ENCODE measurements around the gene LEMD2. TPM values are rescaled to one million over a fixed set of nuclear protein-coding genes. Genes with fewer than 3 reads are reported as not detected.

LEMD2 gene
- total RNA-seq, 1 donor: 47.4 TPM

DNA sequence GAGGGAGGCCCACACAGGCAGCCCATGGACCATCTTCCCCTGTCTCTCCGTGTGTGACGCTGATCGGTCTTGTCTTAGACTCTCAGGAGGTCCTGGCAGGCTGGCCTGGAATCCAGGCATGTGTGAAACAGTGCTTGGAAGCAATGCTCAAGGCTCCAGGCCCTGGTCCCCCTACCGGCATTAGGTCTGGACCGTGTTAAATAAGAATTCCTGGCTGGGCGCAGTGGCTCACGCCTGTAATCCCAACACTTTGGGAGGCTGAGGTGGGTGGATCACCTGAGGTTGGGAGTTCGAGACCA is 55.3 kb downstream of the LEMD2 start:
- Histone ChIP-seq H3K27ac (ENCODE audit: low read depth, low read length) (no peak overlapping the region), H2AFZ (ENCODE audit: low read length) (no peak overlapping the region), H3K27me3 (ENCODE audit: insufficient read depth, low read length) (no peaks in the 10 kb centered on the region), H3K36me3 (ENCODE audit: insufficient read depth, low read length) (no peaks in the 10 kb centered on the region), H3K79me2 (ENCODE audit: insufficient read depth, low read length) (no peaks in the 10 kb centered on the region), H3K4me3 (ENCODE audit: insufficient read depth, low read length) (no peak overlapping the region), H3K9me3 (ENCODE audit: low read depth, low read length) (no peaks in the 10 kb centered on the region), H3K4me2 (ENCODE audit: insufficient read depth, low read length) (no peak overlapping the region), H3K4me1 (ENCODE audit: insufficient read depth, low read length) (no peaks in the 10 kb centered on the region), H4K20me1 (ENCODE audit: insufficient read depth, low read length) (no peaks in the 10 kb centered on the region)
- TF ChIP-seq, protein P1, sequence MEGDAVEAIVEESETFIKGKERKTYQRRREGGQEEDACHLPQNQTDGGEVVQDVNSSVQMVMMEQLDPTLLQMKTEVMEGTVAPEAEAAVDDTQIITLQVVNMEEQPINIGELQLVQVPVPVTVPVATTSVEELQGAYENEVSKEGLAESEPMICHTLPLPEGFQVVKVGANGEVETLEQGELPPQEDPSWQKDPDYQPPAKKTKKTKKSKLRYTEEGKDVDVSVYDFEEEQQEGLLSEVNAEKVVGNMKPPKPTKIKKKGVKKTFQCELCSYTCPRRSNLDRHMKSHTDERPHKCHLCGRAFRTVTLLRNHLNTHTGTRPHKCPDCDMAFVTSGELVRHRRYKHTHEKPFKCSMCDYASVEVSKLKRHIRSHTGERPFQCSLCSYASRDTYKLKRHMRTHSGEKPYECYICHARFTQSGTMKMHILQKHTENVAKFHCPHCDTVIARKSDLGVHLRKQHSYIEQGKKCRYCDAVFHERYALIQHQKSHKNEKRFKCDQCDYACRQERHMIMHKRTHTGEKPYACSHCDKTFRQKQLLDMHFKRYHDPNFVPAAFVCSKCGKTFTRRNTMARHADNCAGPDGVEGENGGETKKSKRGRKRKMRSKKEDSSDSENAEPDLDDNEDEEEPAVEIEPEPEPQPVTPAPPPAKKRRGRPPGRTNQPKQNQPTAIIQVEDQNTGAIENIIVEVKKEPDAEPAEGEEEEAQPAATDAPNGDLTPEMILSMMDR (IDR thresholded peaks at IDR 0.05; ENCODE audit: extremely low read depth, low read depth, low read length): no peak
- DNase-seq (ENCODE audit: insufficient read length, low spot score, missing footprints): no peak

DNA sequence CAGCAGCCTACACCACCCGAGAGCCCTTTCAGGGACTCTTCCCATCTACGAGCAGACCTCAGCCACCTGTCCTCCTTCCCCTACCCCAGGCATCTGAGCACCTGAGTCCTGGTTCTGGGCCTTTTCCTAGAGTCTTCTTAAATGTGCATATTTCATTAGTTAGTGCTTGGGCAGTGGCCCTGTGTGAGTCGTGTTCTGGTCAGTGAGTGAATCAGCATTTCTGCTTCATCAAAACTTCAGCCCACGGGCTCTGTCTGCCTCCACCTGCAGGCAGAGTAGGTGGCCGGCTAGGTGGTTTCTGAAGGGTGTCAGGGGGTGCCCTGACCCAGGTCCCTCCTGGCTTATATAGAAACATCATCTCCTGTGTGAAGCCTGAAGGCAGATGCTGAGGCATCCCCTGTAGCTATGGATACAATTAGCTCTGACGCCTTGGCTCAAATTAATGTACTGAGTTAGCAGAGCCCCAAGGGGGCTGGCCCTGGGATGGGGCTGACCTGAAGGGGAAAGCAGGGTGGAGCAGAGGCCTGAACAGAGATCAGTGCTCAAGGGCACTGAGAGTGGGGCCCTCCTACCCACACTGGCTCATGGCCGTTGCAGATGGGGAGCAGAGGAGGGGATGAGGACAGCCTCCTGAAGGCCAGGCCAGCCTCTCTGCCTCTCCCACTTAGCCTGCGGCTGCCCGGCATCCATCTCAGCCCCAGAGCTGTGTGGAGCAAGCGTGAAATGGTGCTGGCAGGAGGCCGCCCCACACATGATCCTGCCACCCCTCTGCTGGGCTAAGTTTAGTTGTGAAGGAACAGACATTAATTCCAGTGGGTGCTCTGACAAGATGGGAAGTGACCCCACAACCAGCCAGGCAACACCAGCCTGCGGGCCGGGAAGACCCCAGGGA is 55.9 kb downstream of the LEMD2 start:
- no peak overlapping the region for H3K4me2 ChIP-seq (ENCODE audit: insufficient read depth, low read length)
- no peaks in the 10 kb centered on the region for H3K36me3 ChIP-seq (ENCODE audit: insufficient read depth, low read length)
- H3K27ac ChIP-seq (ENCODE audit: low read depth, low read length): no peak overlapping the region
- H3K79me2 ChIP-seq (ENCODE audit: insufficient read depth, low read length): no peaks in the 10 kb centered on the region
- TF ChIP-seq, protein P1 (IDR thresholded peaks at IDR 0.05; ENCODE audit: extremely low read depth, low read depth, low read length): no peak
- H3K4me1 ChIP-seq (ENCODE audit: insufficient read depth, low read length): no peaks in the 10 kb centered on the region
- no peak for DNase-seq (ENCODE audit: insufficient read length, low spot score, missing footprints)
- no peaks in the 10 kb centered on the region for H3K27me3 ChIP-seq (ENCODE audit: insufficient read depth, low read length)
- H3K4me3 ChIP-seq (ENCODE audit: insufficient read depth, low read length): no peak overlapping the region
- H3K9me3 ChIP-seq (ENCODE audit: low read depth, low read length): no peaks in the 10 kb centered on the region
- H2AFZ ChIP-seq (ENCODE audit: low read length): no peak overlapping the region
- no peaks in the 10 kb centered on the region for H4K20me1 ChIP-seq (ENCODE audit: insufficient read depth, low read length)

DNA sequence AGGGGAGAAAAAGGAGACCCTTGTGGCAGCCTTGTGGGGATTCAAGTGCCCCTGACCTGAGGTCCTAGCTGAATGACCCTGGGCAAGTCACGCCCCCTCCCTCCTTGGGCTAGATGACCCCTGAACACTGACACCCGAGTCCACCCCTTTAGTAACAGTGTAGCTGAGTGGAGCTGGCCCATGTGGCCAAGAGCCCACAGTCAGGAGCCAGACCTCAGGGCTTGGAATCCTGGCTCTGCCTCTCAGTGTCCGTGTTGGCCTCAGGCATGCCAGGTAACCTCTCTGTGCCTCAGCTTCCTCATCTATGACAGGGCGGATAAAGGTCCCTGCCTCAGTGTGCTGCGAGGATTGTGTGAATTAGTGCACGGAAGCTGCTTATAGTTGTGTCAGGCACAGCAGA is 56.5 kb downstream of the LEMD2 start:
- DNase-seq (ENCODE audit: insufficient read length, low spot score, missing footprints): no peak
- no peak overlapping the region for H3K27ac ChIP-seq (ENCODE audit: low read depth, low read length)
- H3K9me3 ChIP-seq (ENCODE audit: low read depth, low read length): no peaks in the 10 kb centered on the region
- no peaks in the 10 kb centered on the region for H3K36me3 ChIP-seq (ENCODE audit: insufficient read depth, low read length)
- H2AFZ ChIP-seq (ENCODE audit: low read length): no peak overlapping the region
- no peaks in the 10 kb centered on the region for H3K27me3 ChIP-seq (ENCODE audit: insufficient read depth, low read length)
- H3K4me1 ChIP-seq (ENCODE audit: insufficient read depth, low read length): no peaks in the 10 kb centered on the region
- TF ChIP-seq, protein P1 (IDR thresholded peaks at IDR 0.05; ENCODE audit: extremely low read depth, low read depth, low read length): no peak
- H3K4me2 ChIP-seq (ENCODE audit: insufficient read depth, low read length): no peak overlapping the region
- H3K79me2 ChIP-seq (ENCODE audit: insufficient read depth, low read length): no peaks in the 10 kb centered on the region
- H4K20me1 ChIP-seq (ENCODE audit: insufficient read depth, low read length): no peaks in the 10 kb centered on the region
- no peak overlapping the region for H3K4me3 ChIP-seq (ENCODE audit: insufficient read depth, low read length)

- H3K4me1 ChIP-seq (ENCODE audit: insufficient read depth, low read length): no peaks in the 10 kb centered on the region
- TF ChIP-seq, protein P1 (IDR thresholded peaks at IDR 0.05; ENCODE audit: extremely low read depth, low read depth, low read length): no peak
- no peaks in the 10 kb centered on the region for H3K79me2 ChIP-seq (ENCODE audit: insufficient read depth, low read length)
- no peaks in the 10 kb centered on the region for H4K20me1 ChIP-seq (ENCODE audit: insufficient read depth, low read length)
- H3K4me2 ChIP-seq (ENCODE audit: insufficient read depth, low read length): no peak overlapping the region
- H3K4me3 ChIP-seq (ENCODE audit: insufficient read depth, low read length): no peak overlapping the region
- no peaks in the 10 kb centered on the region for H3K27me3 ChIP-seq (ENCODE audit: insufficient read depth, low read length)
- H2AFZ ChIP-seq (ENCODE audit: low read length): no peak overlapping the region
- DNase-seq (ENCODE audit: insufficient read length, low spot score, missing footprints): no peak
- no peaks in the 10 kb centered on the region for H3K9me3 ChIP-seq (ENCODE audit: low read depth, low read length)
- H3K36me3 ChIP-seq (ENCODE audit: insufficient read depth, low read length): no peaks in the 10 kb centered on the region
- no peak overlapping the region for H3K27ac ChIP-seq (ENCODE audit: low read depth, low read length)
Measured at GRCh38 chr6:33731751-33732282, 57.1 kb downstream of the LEMD2 start.

Measured in osteoblast (primary cell).